ENCODE measurements around the gene WDR45B. TPM values are rescaled to one million over a fixed set of nuclear protein-coding genes. Genes with fewer than 3 reads are reported as not detected.

Gene WDR45B
- total and polyA plus RNA-seq, 7 donors: 51.7 to 70.1 (median 66.8) TPM

DNA sequence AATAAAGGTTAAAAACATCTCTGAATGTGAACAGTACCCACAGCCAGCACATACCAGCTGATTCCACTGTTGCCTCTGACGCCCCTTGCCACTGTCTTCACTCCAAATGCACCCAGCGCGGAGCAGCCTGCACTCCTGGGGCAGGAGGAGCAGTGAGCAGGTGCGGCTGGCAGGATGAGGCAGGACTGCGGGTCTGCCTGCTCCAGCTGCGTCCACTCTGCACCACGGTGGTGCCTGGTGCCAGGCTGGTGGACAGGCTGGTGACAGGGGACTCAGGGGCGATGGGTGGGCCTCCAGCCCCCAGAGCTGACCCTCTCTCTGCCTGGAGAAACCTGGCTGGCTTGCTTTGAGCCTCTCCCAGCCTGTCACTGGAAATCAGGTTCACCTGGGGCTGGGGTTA is 40.8 kb upstream of the WDR45B start:
- H3K9me3 ChIP-seq: no peaks in the 10 kb centered on the region
- WGBS, 2 donors: 73 to 87% methylated on average over 8 of the region's 8 CpGs
- peaks cover 0 to 6% (median 0%) of the 10 kb centered on the region in 4 donors for H3K36me3 ChIP-seq
- intact Hi-C loops (cut with DNase I): no loop called here
- DNase-seq: no peak
- no peaks in the 10 kb centered on the region for H3K4me1 ChIP-seq
- H3K27me3 ChIP-seq: no peaks in the 10 kb centered on the region
- no peak overlapping the region for H3K27ac ChIP-seq
- no peak overlapping the region for H3K4me3 ChIP-seq
- TF ChIP-seq EP300 (IDR thresholded peaks at IDR 0.05) (no peak), POLR2A (IDR thresholded peaks at IDR 0.05) (no peak), POLR2AphosphoS5 (IDR thresholded peaks at IDR 0.05) (no peak)
- TF ChIP-seq, protein P1, sequence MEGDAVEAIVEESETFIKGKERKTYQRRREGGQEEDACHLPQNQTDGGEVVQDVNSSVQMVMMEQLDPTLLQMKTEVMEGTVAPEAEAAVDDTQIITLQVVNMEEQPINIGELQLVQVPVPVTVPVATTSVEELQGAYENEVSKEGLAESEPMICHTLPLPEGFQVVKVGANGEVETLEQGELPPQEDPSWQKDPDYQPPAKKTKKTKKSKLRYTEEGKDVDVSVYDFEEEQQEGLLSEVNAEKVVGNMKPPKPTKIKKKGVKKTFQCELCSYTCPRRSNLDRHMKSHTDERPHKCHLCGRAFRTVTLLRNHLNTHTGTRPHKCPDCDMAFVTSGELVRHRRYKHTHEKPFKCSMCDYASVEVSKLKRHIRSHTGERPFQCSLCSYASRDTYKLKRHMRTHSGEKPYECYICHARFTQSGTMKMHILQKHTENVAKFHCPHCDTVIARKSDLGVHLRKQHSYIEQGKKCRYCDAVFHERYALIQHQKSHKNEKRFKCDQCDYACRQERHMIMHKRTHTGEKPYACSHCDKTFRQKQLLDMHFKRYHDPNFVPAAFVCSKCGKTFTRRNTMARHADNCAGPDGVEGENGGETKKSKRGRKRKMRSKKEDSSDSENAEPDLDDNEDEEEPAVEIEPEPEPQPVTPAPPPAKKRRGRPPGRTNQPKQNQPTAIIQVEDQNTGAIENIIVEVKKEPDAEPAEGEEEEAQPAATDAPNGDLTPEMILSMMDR (IDR thresholded peaks at IDR 0.05): no peak

DNA sequence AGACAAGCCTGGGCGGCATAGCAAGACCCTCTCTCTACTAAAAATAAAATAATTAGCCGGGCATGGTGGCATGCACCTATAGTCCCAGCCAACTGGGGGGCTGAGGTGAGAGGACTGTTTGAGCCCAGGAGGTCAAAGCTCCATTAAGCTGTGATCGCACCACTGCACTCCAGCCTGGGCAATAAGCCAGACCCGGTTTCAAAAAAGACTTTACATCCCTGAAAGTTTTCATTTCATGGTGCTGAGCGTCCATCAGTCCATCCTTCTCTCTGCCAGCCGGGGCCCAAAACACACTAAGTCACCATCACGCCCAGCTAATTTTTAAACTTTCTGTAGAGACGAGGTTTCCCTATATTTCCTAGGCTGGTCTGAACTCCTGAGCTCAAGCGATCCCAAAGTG is 39.6 kb upstream of the WDR45B start:
- no peaks in the 10 kb centered on the region for H3K9me3 ChIP-seq
- H3K36me3 ChIP-seq: peaks cover 0 to 6% (median 0%) of the 10 kb centered on the region in 4 donors
- TF ChIP-seq, protein P1 (IDR thresholded peaks at IDR 0.05): no peak
- TF ChIP-seq POLR2A (IDR thresholded peaks at IDR 0.05) (no peak), POLR2AphosphoS5 (IDR thresholded peaks at IDR 0.05) (no peak), EP300 (IDR thresholded peaks at IDR 0.05) (no peak)
- 92 to 93% methylated on average over 9 of the region's 9 CpGs for WGBS, 2 donors
- no peaks in the 10 kb centered on the region for H3K4me1 ChIP-seq
- DNase-seq: no peak
- H3K27me3 ChIP-seq: no peaks in the 10 kb centered on the region
- no peak overlapping the region for H3K27ac ChIP-seq
- intact Hi-C loops (cut with DNase I): no loop called here
- H3K4me3 ChIP-seq: no peak overlapping the region

DNA sequence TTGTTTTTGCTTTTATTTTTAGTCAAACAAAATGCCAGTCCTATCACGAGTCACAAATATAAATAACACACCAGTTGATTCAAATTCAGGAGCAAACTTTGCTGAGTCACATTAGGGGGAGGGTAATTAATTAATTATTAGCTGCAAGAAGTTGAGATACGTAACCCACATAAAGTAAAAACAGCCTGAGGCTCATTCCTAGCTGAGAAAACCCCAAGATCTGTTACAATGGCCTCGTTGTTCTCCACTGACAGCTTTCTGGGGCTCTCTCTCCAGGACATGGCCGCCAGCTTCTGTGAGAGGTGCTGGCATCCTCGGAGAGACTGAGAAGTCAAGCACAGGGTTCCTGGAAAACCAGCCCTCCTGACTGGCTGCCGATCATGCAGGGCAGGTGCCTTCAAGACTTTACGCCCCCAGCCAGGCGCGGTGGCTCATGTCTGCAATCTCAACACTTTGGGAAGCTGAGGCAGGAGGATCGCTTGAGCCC is 39.2 kb upstream of the WDR45B start:
- no peak for DNase-seq
- intact Hi-C loops (cut with DNase I): no loop called here
- TF ChIP-seq, protein P1 (IDR thresholded peaks at IDR 0.05): no peak
- TF ChIP-seq EP300 (IDR thresholded peaks at IDR 0.05) (no peak), POLR2AphosphoS5 (IDR thresholded peaks at IDR 0.05) (no peak), POLR2A (IDR thresholded peaks at IDR 0.05) (no peak)
- Histone ChIP-seq H3K27ac (no peak overlapping the region), H3K27me3 (no peaks in the 10 kb centered on the region), H3K4me3 (no peak overlapping the region), H3K36me3 (peaks cover 0 to 6% (median 0%) of the 10 kb centered on the region in 4 donors), H3K9me3 (no peaks in the 10 kb centered on the region), H3K4me1 (no peaks in the 10 kb centered on the region)
- WGBS, 2 donors: 85 to 90% methylated on average over 10 of the region's 10 CpGs

DNA sequence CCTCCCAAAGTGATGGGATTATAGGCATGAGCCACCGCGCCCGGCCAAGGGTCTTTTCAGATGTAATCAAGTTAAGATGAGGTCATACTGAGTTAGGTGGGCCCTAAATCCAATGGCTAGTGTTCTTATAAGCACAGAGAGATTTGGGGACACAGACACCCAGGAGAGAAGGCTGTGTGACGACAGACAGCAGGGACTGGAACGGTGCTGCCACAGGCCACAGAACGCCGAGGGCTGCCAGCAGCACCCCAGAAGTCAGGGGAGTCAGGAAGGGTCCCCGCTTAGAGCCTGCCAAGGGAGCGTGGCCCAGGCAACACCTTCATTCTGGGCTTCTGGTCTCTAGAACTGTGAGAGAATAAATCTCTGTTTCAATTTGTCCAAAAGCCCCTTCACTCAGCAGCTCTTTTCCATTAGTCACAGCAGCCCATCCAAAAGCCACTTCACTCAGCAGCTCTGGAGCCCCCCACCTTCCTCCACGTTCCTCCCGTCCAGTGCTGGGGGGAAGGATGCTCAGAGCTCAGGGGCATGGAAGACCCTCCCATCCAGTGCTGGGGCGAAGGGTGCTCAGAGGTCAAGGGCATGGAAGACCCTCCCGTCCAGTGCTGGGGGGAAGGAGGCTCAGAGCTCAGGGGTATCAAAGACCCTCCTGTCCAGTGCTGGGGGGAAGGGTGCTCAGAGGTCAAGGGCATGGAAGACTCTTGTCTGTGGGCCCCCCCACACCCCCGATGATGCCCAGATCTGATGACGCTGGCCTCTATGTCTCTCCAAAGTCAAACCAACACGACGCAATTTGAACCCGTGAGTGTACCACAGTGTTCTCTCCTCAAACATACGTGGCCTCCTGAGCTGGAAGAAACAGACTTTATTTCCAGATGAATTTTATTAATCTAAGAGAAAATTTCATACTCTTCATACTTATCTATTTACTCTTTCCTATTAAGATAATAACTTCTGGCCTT is 38.4 kb upstream of the WDR45B start:
- TF ChIP-seq POLR2AphosphoS5 (IDR thresholded peaks at IDR 0.05): no peak
- no peak for TF ChIP-seq POLR2A (IDR thresholded peaks at IDR 0.05)
- TF ChIP-seq, protein P1 (IDR thresholded peaks at IDR 0.05): no peak
- Histone ChIP-seq H3K27me3 (no peaks in the 10 kb centered on the region), H3K4me3 (no peak overlapping the region), H3K36me3 (peaks cover 0 to 6% (median 0%) of the 10 kb centered on the region in 4 donors), H3K27ac (no peak overlapping the region), H3K4me1 (no peaks in the 10 kb centered on the region), H3K9me3 (no peaks in the 10 kb centered on the region)
- intact Hi-C loops (cut with DNase I): no loop called here
- 91 to 93% methylated on average over 19 of the region's 19 CpGs for WGBS, 2 donors
- no peak for DNase-seq

Data from sigmoid colon (tissue), 7 donors.